H1 (cell line): ENCODE results near the gene CHRM1. TPM values are rescaled to one million over a fixed set of nuclear protein-coding genes. Genes with fewer than 3 reads are reported as not detected.

Experiments
- BACH1 ChIP-seq: IDR thresholded peaks from 2 replicates; pipeline ENCODE4 v1.6.1; 2012; ENCODE audit warnings: low read length, improper control_type of control experiment
- BRCA1 ChIP-seq: IDR thresholded peaks from 2 replicates; pipeline ENCODE4 v1.6.1; 2012; ENCODE audit warnings: low read depth, low read length, improper control_type of control experiment
- GTF2F1 ChIP-seq: IDR thresholded peaks from 2 replicates; pipeline ENCODE4 v1.6.1; 2012; ENCODE audit warnings: low read depth, low read length, improper control_type of control experiment, borderline replicate concordance
- SIN3A ChIP-seq, 2 experiments: IDR thresholded peaks in 1 of 2; conservative IDR thresholded peaks in 1 of 2; 2 replicates each; pipeline ENCODE4 v1.6.1; 2011 to 2012; ENCODE audit warnings: low read length in 2 of 2, improper control_type of control experiment in 1 of 2, low read depth in 1 of 2, mild to moderate bottlenecking in 1 of 2
- polyA plus RNA-seq, 7 experiments: library from polyadenylated mRNA; depleted of rRNA in 3 of 7; stranded (reverse) in 5 of 7; unstranded in 2 of 7; fragments of >200 nt in 5 of 7; fragments of 200-250 nt in 2 of 7; gene quantifications; 1 replicate in 5 of 7; 2 replicates in 1 of 7; 4 replicates in 1 of 7; pipeline versions ENCODE4 v1.2.1 to v1.2.3, GENCODE V29; 2011 to 2013; ENCODE audit warnings: missing spikeins in 2 of 7, mixed read lengths in 2 of 7
- total RNA-seq: library from RNA; stranded (reverse); fragmentation: NEBNext Ultra II Directional; extraction: Animal tissue kit (Norgen Biotek cat#: 25700); gene quantifications from 2 replicates; pipeline ENCODE4 v1.2.1, GENCODE V29; 2021
- TF ChIP-seq, protein P1 (sequence below): fragments of 300-600 bp; sonication (generic); IDR thresholded peaks from 2 replicates; pipeline ENCODE4 v1.7.1; 2012; ENCODE audit warnings: low read length, moderate library complexity, mild to moderate bottlenecking, inconsistent platforms; ENCODE audit not compliant: insufficient replicate concordance
- TF ChIP-seq, protein P2 (sequence below): IDR thresholded peaks from 2 replicates; pipeline ENCODE4 v1.6.1; 2012; ENCODE audit warnings: inconsistent platforms

The CHRM1 gene
- total and polyA plus RNA-seq, 2 of the 8 experiments (the other 6 are each of a cell fraction or from before 2014, with no cell fraction given), result 0.08 TPM; not detected in 1

DNA sequence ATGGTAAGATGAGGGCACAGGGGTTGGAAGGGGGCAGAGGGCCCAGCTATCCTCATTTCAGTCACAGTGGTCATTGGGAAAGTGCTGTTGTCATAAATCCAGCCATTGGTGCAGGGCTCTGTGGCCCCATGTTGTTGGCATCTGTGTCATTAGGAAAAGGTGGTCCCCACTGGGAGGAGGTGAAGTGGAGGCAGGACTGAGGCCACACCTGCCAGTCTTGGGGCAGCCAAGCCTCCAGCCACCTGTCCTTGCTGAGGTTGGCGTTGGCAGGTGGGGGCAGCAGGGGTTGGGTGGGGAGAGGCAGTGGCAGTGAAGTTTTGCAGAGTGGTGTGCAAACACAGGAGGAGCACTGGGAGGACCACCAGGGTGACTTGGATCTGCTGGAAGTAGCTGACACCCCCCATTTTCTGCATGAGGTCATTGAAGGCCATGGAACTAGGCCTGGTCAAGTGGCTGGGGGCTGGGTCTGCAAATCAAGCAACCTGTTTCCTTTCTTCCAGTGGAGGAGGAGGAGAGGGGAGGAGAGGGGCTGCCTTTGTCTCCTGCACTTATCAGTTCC, 38.3 kb upstream of the CHRM1 start (continued):
- TF ChIP-seq GTF2F1 (no peak), BRCA1 (no peak), BACH1 (no peak), SIN3A (conservative IDR thresholded peaks at IDR 0.05 in 1 of 2, IDR thresholded peaks at IDR 0.05 in 1 of 2; ENCODE audit: low read depth in 1 of 2, low read length in 2 of 2) (no peak)
- TF ChIP-seq, protein P1, sequence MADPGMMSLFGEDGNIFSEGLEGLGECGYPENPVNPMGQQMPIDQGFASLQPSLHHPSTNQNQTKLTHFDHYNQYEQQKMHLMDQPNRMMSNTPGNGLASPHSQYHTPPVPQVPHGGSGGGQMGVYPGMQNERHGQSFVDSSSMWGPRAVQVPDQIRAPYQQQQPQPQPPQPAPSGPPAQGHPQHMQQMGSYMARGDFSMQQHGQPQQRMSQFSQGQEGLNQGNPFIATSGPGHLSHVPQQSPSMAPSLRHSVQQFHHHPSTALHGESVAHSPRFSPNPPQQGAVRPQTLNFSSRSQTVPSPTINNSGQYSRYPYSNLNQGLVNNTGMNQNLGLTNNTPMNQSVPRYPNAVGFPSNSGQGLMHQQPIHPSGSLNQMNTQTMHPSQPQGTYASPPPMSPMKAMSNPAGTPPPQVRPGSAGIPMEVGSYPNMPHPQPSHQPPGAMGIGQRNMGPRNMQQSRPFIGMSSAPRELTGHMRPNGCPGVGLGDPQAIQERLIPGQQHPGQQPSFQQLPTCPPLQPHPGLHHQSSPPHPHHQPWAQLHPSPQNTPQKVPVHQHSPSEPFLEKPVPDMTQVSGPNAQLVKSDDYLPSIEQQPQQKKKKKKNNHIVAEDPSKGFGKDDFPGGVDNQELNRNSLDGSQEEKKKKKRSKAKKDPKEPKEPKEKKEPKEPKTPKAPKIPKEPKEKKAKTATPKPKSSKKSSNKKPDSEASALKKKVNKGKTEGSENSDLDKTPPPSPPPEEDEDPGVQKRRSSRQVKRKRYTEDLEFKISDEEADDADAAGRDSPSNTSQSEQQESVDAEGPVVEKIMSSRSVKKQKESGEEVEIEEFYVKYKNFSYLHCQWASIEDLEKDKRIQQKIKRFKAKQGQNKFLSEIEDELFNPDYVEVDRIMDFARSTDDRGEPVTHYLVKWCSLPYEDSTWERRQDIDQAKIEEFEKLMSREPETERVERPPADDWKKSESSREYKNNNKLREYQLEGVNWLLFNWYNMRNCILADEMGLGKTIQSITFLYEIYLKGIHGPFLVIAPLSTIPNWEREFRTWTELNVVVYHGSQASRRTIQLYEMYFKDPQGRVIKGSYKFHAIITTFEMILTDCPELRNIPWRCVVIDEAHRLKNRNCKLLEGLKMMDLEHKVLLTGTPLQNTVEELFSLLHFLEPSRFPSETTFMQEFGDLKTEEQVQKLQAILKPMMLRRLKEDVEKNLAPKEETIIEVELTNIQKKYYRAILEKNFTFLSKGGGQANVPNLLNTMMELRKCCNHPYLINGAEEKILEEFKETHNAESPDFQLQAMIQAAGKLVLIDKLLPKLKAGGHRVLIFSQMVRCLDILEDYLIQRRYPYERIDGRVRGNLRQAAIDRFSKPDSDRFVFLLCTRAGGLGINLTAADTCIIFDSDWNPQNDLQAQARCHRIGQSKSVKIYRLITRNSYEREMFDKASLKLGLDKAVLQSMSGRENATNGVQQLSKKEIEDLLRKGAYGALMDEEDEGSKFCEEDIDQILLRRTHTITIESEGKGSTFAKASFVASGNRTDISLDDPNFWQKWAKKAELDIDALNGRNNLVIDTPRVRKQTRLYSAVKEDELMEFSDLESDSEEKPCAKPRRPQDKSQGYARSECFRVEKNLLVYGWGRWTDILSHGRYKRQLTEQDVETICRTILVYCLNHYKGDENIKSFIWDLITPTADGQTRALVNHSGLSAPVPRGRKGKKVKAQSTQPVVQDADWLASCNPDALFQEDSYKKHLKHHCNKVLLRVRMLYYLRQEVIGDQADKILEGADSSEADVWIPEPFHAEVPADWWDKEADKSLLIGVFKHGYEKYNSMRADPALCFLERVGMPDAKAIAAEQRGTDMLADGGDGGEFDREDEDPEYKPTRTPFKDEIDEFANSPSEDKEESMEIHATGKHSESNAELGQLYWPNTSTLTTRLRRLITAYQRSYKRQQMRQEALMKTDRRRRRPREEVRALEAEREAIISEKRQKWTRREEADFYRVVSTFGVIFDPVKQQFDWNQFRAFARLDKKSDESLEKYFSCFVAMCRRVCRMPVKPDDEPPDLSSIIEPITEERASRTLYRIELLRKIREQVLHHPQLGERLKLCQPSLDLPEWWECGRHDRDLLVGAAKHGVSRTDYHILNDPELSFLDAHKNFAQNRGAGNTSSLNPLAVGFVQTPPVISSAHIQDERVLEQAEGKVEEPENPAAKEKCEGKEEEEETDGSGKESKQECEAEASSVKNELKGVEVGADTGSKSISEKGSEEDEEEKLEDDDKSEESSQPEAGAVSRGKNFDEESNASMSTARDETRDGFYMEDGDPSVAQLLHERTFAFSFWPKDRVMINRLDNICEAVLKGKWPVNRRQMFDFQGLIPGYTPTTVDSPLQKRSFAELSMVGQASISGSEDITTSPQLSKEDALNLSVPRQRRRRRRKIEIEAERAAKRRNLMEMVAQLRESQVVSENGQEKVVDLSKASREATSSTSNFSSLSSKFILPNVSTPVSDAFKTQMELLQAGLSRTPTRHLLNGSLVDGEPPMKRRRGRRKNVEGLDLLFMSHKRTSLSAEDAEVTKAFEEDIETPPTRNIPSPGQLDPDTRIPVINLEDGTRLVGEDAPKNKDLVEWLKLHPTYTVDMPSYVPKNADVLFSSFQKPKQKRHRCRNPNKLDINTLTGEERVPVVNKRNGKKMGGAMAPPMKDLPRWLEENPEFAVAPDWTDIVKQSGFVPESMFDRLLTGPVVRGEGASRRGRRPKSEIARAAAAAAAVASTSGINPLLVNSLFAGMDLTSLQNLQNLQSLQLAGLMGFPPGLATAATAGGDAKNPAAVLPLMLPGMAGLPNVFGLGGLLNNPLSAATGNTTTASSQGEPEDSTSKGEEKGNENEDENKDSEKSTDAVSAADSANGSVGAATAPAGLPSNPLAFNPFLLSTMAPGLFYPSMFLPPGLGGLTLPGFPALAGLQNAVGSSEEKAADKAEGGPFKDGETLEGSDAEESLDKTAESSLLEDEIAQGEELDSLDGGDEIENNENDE, result no peak
- TF ChIP-seq, protein P2, sequence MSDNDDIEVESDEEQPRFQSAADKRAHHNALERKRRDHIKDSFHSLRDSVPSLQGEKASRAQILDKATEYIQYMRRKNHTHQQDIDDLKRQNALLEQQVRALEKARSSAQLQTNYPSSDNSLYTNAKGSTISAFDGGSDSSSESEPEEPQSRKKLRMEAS, result no peak
